Pancreas (tissue), 10 donors: ENCODE results near the gene GPA33. TPM values are rescaled to one million over a fixed set of nuclear protein-coding genes. Genes with fewer than 3 reads are reported as not detected.

Experiments
- ATAC-seq, 4 donors: fragments of 200-7000 bp; cut with Tn5 transposase; one replicate each; pipeline versions ENCODE4 v1.8.0 to v1.9.1; 2020; ENCODE audit warnings: mild to moderate bottlenecking in 4 of 4, moderate library complexity in 4 of 4
- DNase-seq, 6 donors: peaks; one replicate each; pipeline ENCODE4 v3.0.0-alpha.2; 2020
- FAIRE-seq: peaks from 2 replicates; lab custom pipeline; 2012; peaks lifted over from hg19 to GRCh38; lab: Jason Lieb, UNC
- H3K27ac ChIP-seq, 4 donors: fragments of 200-600 bp; sonication (generic); 1 replicate in 3 of 4; 2 replicates in 1 of 4; pipeline versions ENCODE4 v1.5.0 to v1.8.0; 2020
- H3K27me3 ChIP-seq, 4 donors: fragments of 200-600 bp; one replicate each; pipeline ENCODE4 v1.8.0; 2021
- H3K36me3 ChIP-seq, 3 donors: fragments of 200-600 bp; sonication (generic) in 1 of 3; one replicate each; pipeline versions ENCODE4 v1.5.0 to v1.8.0; 2020 to 2021
- H3K4me1 ChIP-seq, 3 donors: fragments of 200-600 bp; one replicate each; pipeline ENCODE4 v1.8.0; 2021
- H3K4me3 ChIP-seq, 4 donors: fragments of 200-600 bp; sonication (generic) in 2 of 4; one replicate each; pipeline versions ENCODE4 v1.5.0 to v1.8.0; 2020 to 2021
- H3K9me3 ChIP-seq, 4 donors: fragments of 200-600 bp; one replicate each; pipeline ENCODE4 v1.8.0; 2021
- WGBS, 2 donors: extraction: QIAGEN DNeasy Blood & Tissue Kit; methylation state at CpG; one replicate each; pipeline ENCODE4 v1.1.7; 2013; 5-methylcytosine and 5-hydroxymethylcytosine counted together
- intact Hi-C, 3 donors: fragments of 100-400 bp; cut with DNase I; formaldehyde crosslinking; loops; one replicate each; pipeline versions ENCODE4 v1.11.1 to v1.14.2; 2022
- polyA plus RNA-seq, 2 donors: library from polyadenylated mRNA; stranded (reverse); fragments of 200-250 nt; gene quantifications; one replicate each; pipeline ENCODE4 v1.2.3, GENCODE V29; 2013
- total RNA-seq, 6 donors: library from RNA; stranded (reverse); fragmentation: NEBNext Ultra II Directional in 4 of 6; extraction: Animal tissue kit (Norgen Biotek cat#: 25700) in 4 of 6; gene quantifications; one replicate each; pipeline versions ENCODE4 v1.2.1 to v1.2.4, GENCODE V29; 2021 to 2023
- TF ChIP-seq, protein P1 (sequence below), 4 donors: fragments of 200-600 bp; sonication (generic) in 3 of 4; IDR thresholded peaks; one replicate each; pipeline versions ENCODE4 v1.5.0 to v1.8.0; 2021; ENCODE audit warnings: antibody characterized with exemption in 4 of 4
- donor health status: healthy with polysubstance abuse.
- donor health status: DM: no; HTN: no; CAD: no; lungs with moderate emphysema.
- donor health status: DM: no; HTN: no; CAD: no.
- donor health status: control.
- donor health status: control.
- donor health status: Bipolar disorder and iron deficiency.
- donor health status: DM: yes; HTN: yes; CAD: no.
- donor health status: DM: no; HTN: no; CAD: no.
- donor health status: DM: no; HTN: no; CAD: no.
- donor health status: DM: yes; HTN: yes; CAD: no.

The GPA33 gene, protein sequence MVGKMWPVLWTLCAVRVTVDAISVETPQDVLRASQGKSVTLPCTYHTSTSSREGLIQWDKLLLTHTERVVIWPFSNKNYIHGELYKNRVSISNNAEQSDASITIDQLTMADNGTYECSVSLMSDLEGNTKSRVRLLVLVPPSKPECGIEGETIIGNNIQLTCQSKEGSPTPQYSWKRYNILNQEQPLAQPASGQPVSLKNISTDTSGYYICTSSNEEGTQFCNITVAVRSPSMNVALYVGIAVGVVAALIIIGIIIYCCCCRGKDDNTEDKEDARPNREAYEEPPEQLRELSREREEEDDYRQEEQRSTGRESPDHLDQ
- total RNA-seq (under 1 TPM in 2 of 6 donors, not detected in 4; 0.16 to 0.22 TPM), polyA plus RNA-seq (under 1 TPM in 1 of 2 donors, not detected in 1; 0.11 TPM)

DNA sequence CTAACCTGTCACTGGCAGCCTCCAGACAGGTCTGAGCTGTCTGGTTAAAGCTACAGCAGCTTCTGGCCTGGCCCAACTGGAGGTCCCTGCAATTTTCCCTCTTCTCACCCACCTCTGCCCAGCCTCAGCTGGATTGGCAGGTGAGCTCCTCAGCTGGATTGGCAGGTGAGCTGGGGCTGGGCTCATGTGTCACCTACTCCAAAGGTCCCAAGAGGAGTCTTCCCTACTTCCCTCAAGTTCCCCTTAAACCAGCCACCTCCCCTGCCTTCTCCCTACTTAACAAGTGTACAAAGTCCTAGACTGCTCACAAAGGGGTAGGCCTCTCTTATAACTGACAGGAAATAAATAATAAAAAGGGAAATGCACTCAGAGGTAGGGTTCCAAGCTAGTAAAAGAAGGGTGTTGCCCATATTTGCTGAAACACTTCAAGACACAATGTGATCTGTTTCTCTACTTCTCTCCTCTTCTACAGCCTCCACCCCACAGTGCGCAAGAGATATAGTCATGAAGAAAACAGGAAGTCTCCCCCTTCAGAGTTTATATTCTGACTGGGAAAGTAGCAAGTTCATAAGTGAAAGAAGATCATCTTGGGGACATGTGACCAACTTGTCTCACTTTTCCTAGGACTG lies at the start of gene GPA33:
Gene GPA33, minus strand, starts transcription at position 64 of the 629 bp plus-strand sequence. CDS start 90 bp downstream, outside the sequence.
- FAIRE-seq (peak; percentile 17), ATAC-seq (peak in 3 of 4 donors; percentile 19 to 67 (median 49)), DNase-seq (no peak)
- H3K27ac ChIP-seq = no peak within 1 kb of the TSS
- TF ChIP-seq, protein P1, sequence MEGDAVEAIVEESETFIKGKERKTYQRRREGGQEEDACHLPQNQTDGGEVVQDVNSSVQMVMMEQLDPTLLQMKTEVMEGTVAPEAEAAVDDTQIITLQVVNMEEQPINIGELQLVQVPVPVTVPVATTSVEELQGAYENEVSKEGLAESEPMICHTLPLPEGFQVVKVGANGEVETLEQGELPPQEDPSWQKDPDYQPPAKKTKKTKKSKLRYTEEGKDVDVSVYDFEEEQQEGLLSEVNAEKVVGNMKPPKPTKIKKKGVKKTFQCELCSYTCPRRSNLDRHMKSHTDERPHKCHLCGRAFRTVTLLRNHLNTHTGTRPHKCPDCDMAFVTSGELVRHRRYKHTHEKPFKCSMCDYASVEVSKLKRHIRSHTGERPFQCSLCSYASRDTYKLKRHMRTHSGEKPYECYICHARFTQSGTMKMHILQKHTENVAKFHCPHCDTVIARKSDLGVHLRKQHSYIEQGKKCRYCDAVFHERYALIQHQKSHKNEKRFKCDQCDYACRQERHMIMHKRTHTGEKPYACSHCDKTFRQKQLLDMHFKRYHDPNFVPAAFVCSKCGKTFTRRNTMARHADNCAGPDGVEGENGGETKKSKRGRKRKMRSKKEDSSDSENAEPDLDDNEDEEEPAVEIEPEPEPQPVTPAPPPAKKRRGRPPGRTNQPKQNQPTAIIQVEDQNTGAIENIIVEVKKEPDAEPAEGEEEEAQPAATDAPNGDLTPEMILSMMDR (IDR thresholded peaks at IDR 0.05) = no peak
- H3K4me1 ChIP-seq = no peaks in the 10 kb centered on the region
- WGBS, 2 donors = 86 to 95% methylated on average over 1 of the region's 1 CpG
- H3K4me3 ChIP-seq = no peak within 1 kb of the TSS
- no peaks in the 10 kb centered on the region for H3K9me3 ChIP-seq
- intact Hi-C loops = no loop called here
- no peaks in the 10 kb centered on the region for H3K36me3 ChIP-seq
- H3K27me3 ChIP-seq = no peaks in the 10 kb centered on the region

GRCh38 chr1:167138703-167139102 lies 48.5 kb upstream of the GPA33 start:
- no peak for FAIRE-seq
- Histone ChIP-seq H3K27ac (no peak overlapping the region), H3K36me3 (no peaks in the 10 kb centered on the region), H3K4me1 (no peaks in the 10 kb centered on the region), H3K4me3 (no peak overlapping the region), H3K27me3 (peaks cover 0 to 5% (median 0%) of the 10 kb centered on the region in 4 donors), H3K9me3 (no peaks in the 10 kb centered on the region)
- WGBS, 2 donors = 68 to 71% methylated on average over 1 of the region's 1 CpG
- intact Hi-C loops = no loop called here
- ATAC-seq = no peak
- TF ChIP-seq, protein P1 (IDR thresholded peaks at IDR 0.05) = no peak
- DNase-seq = no peak

DNA sequence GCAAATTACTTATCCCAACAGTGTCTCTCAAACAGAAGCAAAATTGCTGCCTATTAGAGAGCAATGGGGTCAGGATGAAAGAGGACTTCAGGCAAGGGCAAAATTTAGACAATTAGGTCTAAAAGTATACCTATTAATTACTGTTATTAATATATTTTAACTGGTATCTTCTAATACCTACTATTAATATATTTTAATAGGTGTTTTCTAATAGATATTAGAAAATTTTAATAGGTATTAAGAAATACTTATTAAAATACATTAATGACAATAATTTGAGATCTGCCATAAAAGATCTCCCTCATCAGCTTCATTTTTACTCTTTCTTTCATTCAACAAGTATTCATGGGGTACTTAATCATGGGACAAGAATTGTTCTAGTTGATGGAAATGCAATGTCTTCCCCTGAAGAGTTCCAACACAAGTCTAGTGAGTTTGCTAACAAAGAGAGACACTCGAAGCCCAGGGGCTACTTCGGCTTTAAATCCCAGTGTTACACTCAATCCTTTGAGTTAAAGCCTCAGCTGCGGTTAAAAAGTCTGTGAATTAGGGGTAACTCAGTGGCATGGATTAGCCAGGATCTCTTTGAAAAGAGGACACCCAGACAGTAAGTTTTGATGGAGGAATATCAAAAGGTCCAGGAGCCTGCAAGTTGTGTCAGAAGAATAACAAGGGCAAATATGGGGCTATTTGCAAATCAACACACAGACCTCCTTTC lies 47.8 kb upstream of the GPA33 start:
- intact Hi-C loops = no loop called here
- H3K27me3 ChIP-seq = peaks cover 0 to 5% (median 0%) of the 10 kb centered on the region in 4 donors
- no peak for DNase-seq
- no peak for ATAC-seq
- no peak for FAIRE-seq
- H3K36me3 ChIP-seq = no peaks in the 10 kb centered on the region
- H3K27ac ChIP-seq = no peak overlapping the region
- no peaks in the 10 kb centered on the region for H3K4me1 ChIP-seq
- H3K9me3 ChIP-seq = no peaks in the 10 kb centered on the region
- TF ChIP-seq, protein P1 (IDR thresholded peaks at IDR 0.05) = no peak
- 54 to 56% methylated on average over 3 of the region's 3 CpGs for WGBS, 2 donors
- H3K4me3 ChIP-seq = no peak overlapping the region

GRCh38 chr1:167137332-167137781 lies 47.2 kb upstream of the GPA33 start:
- WGBS, 2 donors = 30 to 33% methylated on average over 6 of the region's 6 CpGs

More at GRCh38 chr1:167137332-167137781, 47.2 kb upstream of the GPA33 start:
- H3K9me3 ChIP-seq = no peaks in the 10 kb centered on the region
- H3K27me3 ChIP-seq = peaks cover 0 to 5% (median 0%) of the 10 kb centered on the region in 4 donors
- ATAC-seq = no peak
- FAIRE-seq = no peak
- TF ChIP-seq, protein P1 (IDR thresholded peaks at IDR 0.05) = no peak
- no peaks in the 10 kb centered on the region for H3K36me3 ChIP-seq
- H3K27ac ChIP-seq = no peak overlapping the region
- intact Hi-C loops = no loop called here
- no peaks in the 10 kb centered on the region for H3K4me1 ChIP-seq
- DNase-seq = no peak
- H3K4me3 ChIP-seq = no peak overlapping the region
